HEK293 (cell line): Measurements from ENCODE around the gene WASL.

Experiments used
- TCF7L2 ChIP-seq: IDR thresholded peaks from 2 replicates; pipeline ENCODE4 v1.6.1; 2011; ENCODE audit warnings: low read depth, mild to moderate bottlenecking, inconsistent platforms, low read length, moderate library complexity, borderline replicate concordance
- YY1 ChIP-seq: fragments of 450-650 bp; formaldehyde crosslinking; IDR thresholded peaks from 2 replicates; pipeline ENCODE4 v1.5.1; 2018; ENCODE audit warnings: missing biosample characterization, missing genetic modification characterization
- ZNF23 ChIP-seq: fragments of 450-650 bp; formaldehyde crosslinking; IDR thresholded peaks from 2 replicates; pipeline ENCODE4 v1.5.1; 2016; ENCODE audit warnings: missing biosample characterization, missing genetic modification characterization, borderline replicate concordance
- ZNF239 ChIP-seq: fragments of 450-650 bp; formaldehyde crosslinking; IDR thresholded peaks from 2 replicates; pipeline ENCODE4 v1.5.1; 2016; ENCODE audit warnings: missing biosample characterization, missing genetic modification characterization
- ZNF350 ChIP-seq: fragments of 450-650 bp; formaldehyde crosslinking; IDR thresholded peaks from 2 replicates; pipeline ENCODE4 v1.5.0; 2017; ENCODE audit warnings: missing biosample characterization, mild to moderate bottlenecking, missing genetic modification characterization
- ZNF529 ChIP-seq: fragments of 450-650 bp; formaldehyde crosslinking; IDR thresholded peaks from 2 replicates; pipeline ENCODE4 v1.5.1; 2017; ENCODE audit warnings: missing genetic modification characterization, missing biosample characterization; ENCODE audit not compliant: insufficient replicate concordance
- ZNF585B ChIP-seq: fragments of 450-650 bp; formaldehyde crosslinking; IDR thresholded peaks from 2 replicates; pipeline ENCODE4 v1.5.1; 2016; ENCODE audit warnings: missing biosample characterization, missing genetic modification characterization
- ZNF596 ChIP-seq: fragments of 450-650 bp; IDR thresholded peaks from 2 replicates; pipeline ENCODE4 v1.5.0; 2018; ENCODE audit warnings: missing biosample characterization, mild to moderate bottlenecking, missing genetic modification characterization, moderate library complexity
- TF ChIP-seq, protein P1 (sequence below): fragments of 450-650 bp; formaldehyde crosslinking; IDR thresholded peaks from 2 replicates; pipeline ENCODE4 v1.5.1; 2016; ENCODE audit warnings: missing biosample characterization, missing genetic modification characterization, borderline replicate concordance
- TF ChIP-seq, protein P2 (sequence below): fragments of 450-650 bp; formaldehyde crosslinking; IDR thresholded peaks from 2 replicates; pipeline ENCODE4 v1.5.1; 2016; ENCODE audit warnings: missing biosample characterization, missing genetic modification characterization
- TF ChIP-seq, protein P3 (sequence below): fragments of 450-650 bp; formaldehyde crosslinking; IDR thresholded peaks from 2 replicates; pipeline ENCODE4 v1.5.1; 2016; ENCODE audit warnings: missing biosample characterization, missing genetic modification characterization, low read depth
- TF ChIP-seq, protein P4 (sequence below): fragments of 450-650 bp; formaldehyde crosslinking; IDR thresholded peaks from 2 replicates; pipeline ENCODE4 v1.5.1; 2016; ENCODE audit warnings: missing biosample characterization, missing genetic modification characterization

DNA sequence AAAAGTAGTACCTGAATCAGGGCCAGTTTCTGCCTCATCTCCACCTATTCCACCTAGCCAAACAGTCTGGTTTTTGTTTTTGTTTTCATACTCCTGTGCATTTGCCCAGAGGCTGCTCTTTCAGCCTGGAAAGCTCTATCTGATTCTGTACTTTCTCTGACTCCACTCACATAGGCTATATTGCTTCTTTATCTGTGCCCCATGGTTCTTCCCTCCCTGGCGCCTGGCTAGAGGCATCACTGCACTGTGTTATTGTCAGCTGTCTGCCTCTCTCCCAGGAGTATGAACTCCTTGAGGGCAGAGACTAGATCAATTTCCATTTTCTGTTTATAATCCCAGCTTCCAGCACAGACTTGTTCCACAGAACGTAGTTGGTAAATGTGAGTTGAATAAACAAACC is 98.2 kb downstream of the WASL start:
- TF ChIP-seq, protein P1, sequence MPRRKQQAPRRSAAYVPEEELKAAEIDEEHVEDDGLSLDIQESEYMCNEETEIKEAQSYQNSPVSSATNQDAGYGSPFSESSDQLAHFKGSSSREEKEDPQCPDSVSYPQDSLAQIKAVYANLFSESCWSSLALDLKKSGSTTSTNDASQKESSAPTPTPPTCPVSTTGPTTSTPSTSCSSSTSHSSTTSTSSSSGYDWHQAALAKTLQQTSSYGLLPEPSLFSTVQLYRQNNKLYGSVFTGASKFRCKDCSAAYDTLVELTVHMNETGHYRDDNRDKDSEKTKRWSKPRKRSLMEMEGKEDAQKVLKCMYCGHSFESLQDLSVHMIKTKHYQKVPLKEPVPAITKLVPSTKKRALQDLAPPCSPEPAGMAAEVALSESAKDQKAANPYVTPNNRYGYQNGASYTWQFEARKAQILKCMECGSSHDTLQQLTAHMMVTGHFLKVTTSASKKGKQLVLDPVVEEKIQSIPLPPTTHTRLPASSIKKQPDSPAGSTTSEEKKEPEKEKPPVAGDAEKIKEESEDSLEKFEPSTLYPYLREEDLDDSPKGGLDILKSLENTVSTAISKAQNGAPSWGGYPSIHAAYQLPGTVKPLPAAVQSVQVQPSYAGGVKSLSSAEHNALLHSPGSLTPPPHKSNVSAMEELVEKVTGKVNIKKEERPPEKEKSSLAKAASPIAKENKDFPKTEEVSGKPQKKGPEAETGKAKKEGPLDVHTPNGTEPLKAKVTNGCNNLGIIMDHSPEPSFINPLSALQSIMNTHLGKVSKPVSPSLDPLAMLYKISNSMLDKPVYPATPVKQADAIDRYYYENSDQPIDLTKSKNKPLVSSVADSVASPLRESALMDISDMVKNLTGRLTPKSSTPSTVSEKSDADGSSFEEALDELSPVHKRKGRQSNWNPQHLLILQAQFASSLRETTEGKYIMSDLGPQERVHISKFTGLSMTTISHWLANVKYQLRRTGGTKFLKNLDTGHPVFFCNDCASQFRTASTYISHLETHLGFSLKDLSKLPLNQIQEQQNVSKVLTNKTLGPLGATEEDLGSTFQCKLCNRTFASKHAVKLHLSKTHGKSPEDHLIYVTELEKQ (tag by site-specific recombination) = no peak
- TF ChIP-seq ZNF596 (tag by site-specific recombination) (no peak), ZNF350 (tag by site-specific recombination) (no peak), ZNF23 (tag by site-specific recombination) (no peak), ZNF585B (tag by site-specific recombination) (no peak), YY1 (tag by site-specific recombination) (no peak), TCF7L2 (no peak), ZNF529 (no peak), ZNF239 (no peak)
- TF ChIP-seq, protein P2, sequence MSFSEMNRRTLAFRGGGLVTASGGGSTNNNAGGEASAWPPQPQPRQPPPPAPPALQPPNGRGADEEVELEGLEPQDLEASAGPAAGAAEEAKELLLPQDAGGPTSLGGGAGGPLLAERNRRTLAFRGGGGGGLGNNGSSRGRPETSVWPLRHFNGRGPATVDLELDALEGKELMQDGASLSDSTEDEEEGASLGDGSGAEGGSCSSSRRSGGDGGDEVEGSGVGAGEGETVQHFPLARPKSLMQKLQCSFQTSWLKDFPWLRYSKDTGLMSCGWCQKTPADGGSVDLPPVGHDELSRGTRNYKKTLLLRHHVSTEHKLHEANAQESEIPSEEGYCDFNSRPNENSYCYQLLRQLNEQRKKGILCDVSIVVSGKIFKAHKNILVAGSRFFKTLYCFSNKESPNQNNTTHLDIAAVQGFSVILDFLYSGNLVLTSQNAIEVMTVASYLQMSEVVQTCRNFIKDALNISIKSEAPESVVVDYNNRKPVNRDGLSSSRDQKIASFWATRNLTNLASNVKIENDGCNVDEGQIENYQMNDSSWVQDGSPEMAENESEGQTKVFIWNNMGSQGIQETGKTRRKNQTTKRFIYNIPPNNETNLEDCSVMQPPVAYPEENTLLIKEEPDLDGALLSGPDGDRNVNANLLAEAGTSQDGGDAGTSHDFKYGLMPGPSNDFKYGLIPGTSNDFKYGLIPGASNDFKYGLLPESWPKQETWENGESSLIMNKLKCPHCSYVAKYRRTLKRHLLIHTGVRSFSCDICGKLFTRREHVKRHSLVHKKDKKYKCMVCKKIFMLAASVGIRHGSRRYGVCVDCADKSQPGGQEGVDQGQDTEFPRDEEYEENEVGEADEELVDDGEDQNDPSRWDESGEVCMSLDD = no peak
- TF ChIP-seq, protein P3, sequence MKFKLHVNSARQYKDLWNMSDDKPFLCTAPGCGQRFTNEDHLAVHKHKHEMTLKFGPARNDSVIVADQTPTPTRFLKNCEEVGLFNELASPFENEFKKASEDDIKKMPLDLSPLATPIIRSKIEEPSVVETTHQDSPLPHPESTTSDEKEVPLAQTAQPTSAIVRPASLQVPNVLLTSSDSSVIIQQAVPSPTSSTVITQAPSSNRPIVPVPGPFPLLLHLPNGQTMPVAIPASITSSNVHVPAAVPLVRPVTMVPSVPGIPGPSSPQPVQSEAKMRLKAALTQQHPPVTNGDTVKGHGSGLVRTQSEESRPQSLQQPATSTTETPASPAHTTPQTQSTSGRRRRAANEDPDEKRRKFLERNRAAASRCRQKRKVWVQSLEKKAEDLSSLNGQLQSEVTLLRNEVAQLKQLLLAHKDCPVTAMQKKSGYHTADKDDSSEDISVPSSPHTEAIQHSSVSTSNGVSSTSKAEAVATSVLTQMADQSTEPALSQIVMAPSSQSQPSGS (tag by site-specific recombination) = no peak
- TF ChIP-seq, protein P4, sequence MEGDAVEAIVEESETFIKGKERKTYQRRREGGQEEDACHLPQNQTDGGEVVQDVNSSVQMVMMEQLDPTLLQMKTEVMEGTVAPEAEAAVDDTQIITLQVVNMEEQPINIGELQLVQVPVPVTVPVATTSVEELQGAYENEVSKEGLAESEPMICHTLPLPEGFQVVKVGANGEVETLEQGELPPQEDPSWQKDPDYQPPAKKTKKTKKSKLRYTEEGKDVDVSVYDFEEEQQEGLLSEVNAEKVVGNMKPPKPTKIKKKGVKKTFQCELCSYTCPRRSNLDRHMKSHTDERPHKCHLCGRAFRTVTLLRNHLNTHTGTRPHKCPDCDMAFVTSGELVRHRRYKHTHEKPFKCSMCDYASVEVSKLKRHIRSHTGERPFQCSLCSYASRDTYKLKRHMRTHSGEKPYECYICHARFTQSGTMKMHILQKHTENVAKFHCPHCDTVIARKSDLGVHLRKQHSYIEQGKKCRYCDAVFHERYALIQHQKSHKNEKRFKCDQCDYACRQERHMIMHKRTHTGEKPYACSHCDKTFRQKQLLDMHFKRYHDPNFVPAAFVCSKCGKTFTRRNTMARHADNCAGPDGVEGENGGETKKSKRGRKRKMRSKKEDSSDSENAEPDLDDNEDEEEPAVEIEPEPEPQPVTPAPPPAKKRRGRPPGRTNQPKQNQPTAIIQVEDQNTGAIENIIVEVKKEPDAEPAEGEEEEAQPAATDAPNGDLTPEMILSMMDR (tag by site-specific recombination) = no peak
